Upper lobe of right lung (tissue), 1 donor: ENCODE data around the gene SNIP1. TPM values are rescaled to one million over a fixed set of nuclear protein-coding genes. Genes with fewer than 3 reads are reported as not detected.

Source experiments
- ATAC-seq: fragments of 200-7000 bp; cut with Tn5 transposase; one replicate; pipeline ENCODE4 v1.9.1; 2020; ENCODE audit warnings: mild to moderate bottlenecking, moderate library complexity
- DNase-seq: peaks from one replicate; pipeline ENCODE4 v3.0.0-alpha.2; 2020
- H3K27ac ChIP-seq: fragments of 200-600 bp; one replicate; pipeline ENCODE4 v1.8.0; 2022
- H3K27me3 ChIP-seq: fragments of 200-600 bp; one replicate; pipeline ENCODE4 v1.8.0; 2022; ENCODE audit warnings: mild to moderate bottlenecking
- H3K36me3 ChIP-seq: fragments of 200-600 bp; one replicate; pipeline ENCODE4 v1.8.0; 2022
- H3K4me1 ChIP-seq: fragments of 200-600 bp; one replicate; pipeline ENCODE4 v1.8.0; 2022
- H3K4me3 ChIP-seq: fragments of 200-600 bp; one replicate; pipeline ENCODE4 v1.8.0; 2022; ENCODE audit warnings: mild to moderate bottlenecking
- H3K9me3 ChIP-seq: fragments of 200-600 bp; one replicate; pipeline ENCODE4 v1.8.0; 2022
- intact Hi-C: fragments of 100-400 bp; cut with DNase I; formaldehyde crosslinking; loops from one replicate; pipeline ENCODE4 v1.11.0; 2022
- long read RNA-seq: library from polyadenylated mRNA; unstranded; transcript quantifications from one replicate; pipeline ENCODE4 v2.0.0, GENCODE V29; 2021
- total RNA-seq: library from RNA; stranded (reverse); fragmentation: NEBNext Ultra II Directional; extraction: Animal tissue kit (Norgen Biotek cat#: 25700); gene quantifications from one replicate; pipeline ENCODE4 v1.2.1, GENCODE V29; 2021
- TF ChIP-seq, protein P1 (sequence below): fragments of 200-600 bp; IDR thresholded peaks from one replicate; pipeline ENCODE4 v1.8.0; 2022; ENCODE audit warnings: antibody characterized with exemption
- donor health status: DM: no; HTN: yes; CAD: no; lungs with severe emphysema.

SNIP1 gene, protein sequence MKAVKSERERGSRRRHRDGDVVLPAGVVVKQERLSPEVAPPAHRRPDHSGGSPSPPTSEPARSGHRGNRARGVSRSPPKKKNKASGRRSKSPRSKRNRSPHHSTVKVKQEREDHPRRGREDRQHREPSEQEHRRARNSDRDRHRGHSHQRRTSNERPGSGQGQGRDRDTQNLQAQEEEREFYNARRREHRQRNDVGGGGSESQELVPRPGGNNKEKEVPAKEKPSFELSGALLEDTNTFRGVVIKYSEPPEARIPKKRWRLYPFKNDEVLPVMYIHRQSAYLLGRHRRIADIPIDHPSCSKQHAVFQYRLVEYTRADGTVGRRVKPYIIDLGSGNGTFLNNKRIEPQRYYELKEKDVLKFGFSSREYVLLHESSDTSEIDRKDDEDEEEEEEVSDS
- 18.6 TPM for total RNA-seq
- long read RNA-seq, full-length matches to known transcripts, result 4 of 4 reads
- long read RNA-seq, partial matches to known transcripts, result 0 of 4 reads
- long read RNA-seq, other reads (novel, unspliced or antisense), result 0 of 4 reads

DNA sequence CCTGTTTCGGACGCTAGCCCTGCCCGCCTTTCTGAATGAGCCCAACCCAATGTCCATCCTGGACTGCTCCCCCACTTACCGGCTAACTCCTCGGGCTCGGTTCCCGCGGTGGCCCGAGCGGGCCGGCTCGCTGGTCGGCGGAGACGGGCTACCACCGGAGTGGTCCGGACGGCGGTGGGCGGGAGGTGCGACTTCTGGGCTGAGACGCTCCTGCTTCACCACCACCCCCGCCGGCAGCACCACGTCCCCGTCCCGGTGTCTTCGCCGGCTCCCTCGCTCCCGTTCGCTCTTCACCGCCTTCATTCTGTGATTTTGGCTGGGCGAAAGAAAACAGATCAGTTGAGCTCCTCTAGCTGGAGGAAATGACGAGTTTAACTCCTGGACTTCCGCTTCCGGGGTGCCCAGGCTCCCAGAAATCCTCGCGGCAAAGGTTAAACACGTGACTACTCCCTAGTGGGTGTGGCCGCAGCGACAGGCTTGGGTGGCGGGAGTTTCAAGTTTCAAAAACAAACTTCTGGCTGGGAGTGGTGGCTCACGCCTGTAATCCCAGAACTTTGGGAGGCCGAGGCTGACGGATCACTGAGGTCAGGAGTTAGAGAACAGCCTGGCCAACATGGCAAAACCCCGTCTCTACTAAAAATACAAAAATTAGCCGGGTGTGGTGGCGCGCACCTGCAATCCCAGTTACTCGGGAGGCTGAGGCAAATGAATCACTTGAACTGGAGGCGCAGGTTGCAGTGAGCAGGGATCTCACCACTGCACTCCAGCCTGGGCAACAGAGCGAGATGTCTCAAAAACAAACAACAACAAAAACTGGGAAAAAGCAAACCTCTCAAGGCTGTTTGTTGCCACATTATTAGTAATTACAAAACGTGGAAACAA is at the start of gene SNIP1:
TSS of gene SNIP1 (minus strand) at position 367 of the 882 bp plus-strand sequence. CDS start at position 303, 64 bp downstream.
- H3K9me3 ChIP-seq, result no peaks in the 10 kb centered on the region
- H3K27me3 ChIP-seq, result no peaks in the 10 kb centered on the region
- H3K4me1 ChIP-seq, result peaks cover 28% of the 10 kb centered on the region
- peak within 1 kb of the TSS; percentile 99 for H3K4me3 ChIP-seq
- TF ChIP-seq, protein P1, sequence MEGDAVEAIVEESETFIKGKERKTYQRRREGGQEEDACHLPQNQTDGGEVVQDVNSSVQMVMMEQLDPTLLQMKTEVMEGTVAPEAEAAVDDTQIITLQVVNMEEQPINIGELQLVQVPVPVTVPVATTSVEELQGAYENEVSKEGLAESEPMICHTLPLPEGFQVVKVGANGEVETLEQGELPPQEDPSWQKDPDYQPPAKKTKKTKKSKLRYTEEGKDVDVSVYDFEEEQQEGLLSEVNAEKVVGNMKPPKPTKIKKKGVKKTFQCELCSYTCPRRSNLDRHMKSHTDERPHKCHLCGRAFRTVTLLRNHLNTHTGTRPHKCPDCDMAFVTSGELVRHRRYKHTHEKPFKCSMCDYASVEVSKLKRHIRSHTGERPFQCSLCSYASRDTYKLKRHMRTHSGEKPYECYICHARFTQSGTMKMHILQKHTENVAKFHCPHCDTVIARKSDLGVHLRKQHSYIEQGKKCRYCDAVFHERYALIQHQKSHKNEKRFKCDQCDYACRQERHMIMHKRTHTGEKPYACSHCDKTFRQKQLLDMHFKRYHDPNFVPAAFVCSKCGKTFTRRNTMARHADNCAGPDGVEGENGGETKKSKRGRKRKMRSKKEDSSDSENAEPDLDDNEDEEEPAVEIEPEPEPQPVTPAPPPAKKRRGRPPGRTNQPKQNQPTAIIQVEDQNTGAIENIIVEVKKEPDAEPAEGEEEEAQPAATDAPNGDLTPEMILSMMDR, result no peak
- H3K36me3 ChIP-seq, result peaks cover 19% of the 10 kb centered on the region
- intact Hi-C loops, result no loop called here
- ATAC-seq, result peak; percentile 94
- H3K27ac ChIP-seq, result peak within 1 kb of the TSS; percentile 96
- DNase-seq, result peak; percentile 92

DNA sequence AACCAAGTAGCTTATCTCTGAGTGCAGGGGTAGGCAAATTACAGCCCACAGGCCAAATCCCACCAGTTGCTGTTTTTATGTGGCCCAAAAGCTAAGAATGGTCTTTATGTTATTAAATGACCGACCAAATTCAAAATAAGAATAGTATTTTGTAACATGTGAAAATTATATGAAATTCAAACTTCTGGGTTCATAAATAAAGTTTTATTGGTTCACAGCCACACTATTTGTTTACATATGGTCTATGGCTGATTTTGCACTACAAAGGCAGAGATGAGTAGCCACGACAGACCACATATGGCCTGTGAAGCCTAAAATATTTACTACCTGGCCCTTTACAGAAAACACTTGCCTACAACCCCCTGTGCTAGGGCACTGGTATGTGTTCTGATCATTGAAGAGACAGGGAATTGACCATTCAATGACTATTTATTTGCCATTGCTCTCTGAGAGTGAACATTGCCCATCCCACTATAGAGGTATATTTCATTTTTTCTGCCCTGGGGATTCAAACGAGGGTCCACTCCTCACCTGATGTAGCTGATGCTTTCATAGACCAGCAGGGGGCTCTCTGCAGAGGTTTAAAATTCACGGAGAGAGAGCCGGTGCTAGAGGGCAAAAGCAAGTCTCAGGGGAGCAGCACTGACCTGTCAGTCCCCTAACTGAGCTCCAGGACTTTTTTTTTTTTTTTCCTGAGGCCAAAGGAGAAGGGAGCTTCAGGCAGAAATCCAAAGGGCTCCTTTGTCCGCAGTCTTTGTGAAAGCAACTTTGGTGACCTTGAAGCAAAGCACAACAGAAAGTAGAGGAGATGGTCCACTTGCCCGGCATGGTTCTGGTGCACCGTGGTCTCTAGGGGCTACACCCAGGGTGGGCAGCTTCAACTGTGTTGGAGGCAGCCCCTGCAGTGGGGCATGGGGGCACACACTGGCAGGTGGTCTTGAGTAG is 48.9 kb upstream of the SNIP1 start:
- H3K27me3 ChIP-seq, result no peaks in the 10 kb centered on the region
- no peak for DNase-seq

DNA sequence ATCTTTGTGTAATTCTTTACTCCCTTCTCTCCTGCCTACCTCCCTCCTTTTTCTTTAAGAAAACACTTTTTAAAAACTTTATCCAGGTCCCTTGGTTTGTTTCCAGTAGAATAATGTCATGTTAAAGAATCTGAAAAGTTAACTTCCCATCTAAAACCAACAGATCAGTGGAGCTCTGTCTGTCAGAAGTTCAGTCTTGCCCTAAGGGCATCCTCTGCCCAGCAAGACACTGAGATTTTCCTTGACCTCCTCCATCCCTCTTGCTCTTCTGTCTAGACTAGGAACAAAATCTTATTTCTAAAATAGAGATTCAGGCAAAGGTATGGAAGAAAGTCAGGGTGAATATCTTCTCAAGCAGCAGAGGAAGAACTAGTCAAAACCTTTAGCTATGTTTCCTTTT is 47.3 kb upstream of the SNIP1 start:
- no peak for DNase-seq

More for the DNA sequence above, 48.9 kb upstream of the SNIP1 start:
- Histone ChIP-seq H3K4me3 (no peak overlapping the region), H3K4me1 (peaks cover 13% of the 10 kb centered on the region), H3K9me3 (no peaks in the 10 kb centered on the region), H3K27ac (no peak overlapping the region), H3K36me3 (no peaks in the 10 kb centered on the region)
- intact Hi-C loops, result loop anchor here (10.0 kb wide), 1 partner anchor 82 kb away; no protein-coding TSS in a partner anchor
- peak; percentile 58 for ATAC-seq
- TF ChIP-seq, protein P1, result peak; percentile 68

DNA sequence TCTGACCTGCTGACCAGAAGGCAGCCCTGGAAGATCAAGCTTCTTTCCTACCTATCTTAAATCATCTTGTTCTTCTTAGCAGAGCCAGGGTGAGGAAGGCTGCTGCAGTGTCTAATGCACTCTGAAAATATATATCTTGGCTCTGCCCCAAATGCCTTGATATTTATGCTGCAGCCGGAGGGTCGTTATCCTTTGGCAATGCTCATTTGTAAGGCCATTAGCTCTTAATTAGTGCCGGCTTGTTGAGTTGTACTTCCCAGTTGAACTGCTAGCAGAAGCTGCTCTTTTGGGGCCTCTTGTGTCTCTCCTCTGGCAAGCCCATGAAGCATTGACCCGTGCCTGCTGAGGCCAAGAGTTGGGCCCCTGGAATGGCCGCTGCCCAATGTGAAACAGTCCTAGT is 45.8 kb upstream of the SNIP1 start:
- H3K4me1 ChIP-seq, result peaks cover 10% of the 10 kb centered on the region
- no peaks in the 10 kb centered on the region for H3K27me3 ChIP-seq
- intact Hi-C loops, result loop anchor here (10.0 kb wide), 1 partner anchor 85 kb away; no protein-coding TSS in a partner anchor
- TF ChIP-seq, protein P1, result no peak
- H3K36me3 ChIP-seq, result no peaks in the 10 kb centered on the region
- no peaks in the 10 kb centered on the region for H3K9me3 ChIP-seq
- H3K4me3 ChIP-seq, result no peak overlapping the region
- ATAC-seq, result no peak
- DNase-seq, result no peak
- no peak overlapping the region for H3K27ac ChIP-seq

More for the DNA sequence above, 47.3 kb upstream of the SNIP1 start:
- ATAC-seq, result no peak
- no peaks in the 10 kb centered on the region for H3K36me3 ChIP-seq
- no peak overlapping the region for H3K27ac ChIP-seq
- H3K4me1 ChIP-seq, result peaks cover 13% of the 10 kb centered on the region
- TF ChIP-seq, protein P1, result no peak
- H3K4me3 ChIP-seq, result no peak overlapping the region
- no peaks in the 10 kb centered on the region for H3K9me3 ChIP-seq
- intact Hi-C loops, result loop anchor here (10.0 kb wide), 1 partner anchor 83 kb away; no protein-coding TSS in a partner anchor
- H3K27me3 ChIP-seq, result no peaks in the 10 kb centered on the region
